C4-2B (cell line): ENCODE measurements around the gene CISTR.

Experiments used
- ZFX ChIP-seq: fragments of 450-650 bp; IDR thresholded peaks from 2 replicates; pipeline ENCODE4 v1.6.1; 2017
- TF ChIP-seq, protein P1 (sequence below): fragments of 450-650 bp; conservative IDR thresholded peaks from 2 replicates; pipeline ENCODE4 v1.5.1; 2017; ENCODE audit warnings: mild to moderate bottlenecking

DNA sequence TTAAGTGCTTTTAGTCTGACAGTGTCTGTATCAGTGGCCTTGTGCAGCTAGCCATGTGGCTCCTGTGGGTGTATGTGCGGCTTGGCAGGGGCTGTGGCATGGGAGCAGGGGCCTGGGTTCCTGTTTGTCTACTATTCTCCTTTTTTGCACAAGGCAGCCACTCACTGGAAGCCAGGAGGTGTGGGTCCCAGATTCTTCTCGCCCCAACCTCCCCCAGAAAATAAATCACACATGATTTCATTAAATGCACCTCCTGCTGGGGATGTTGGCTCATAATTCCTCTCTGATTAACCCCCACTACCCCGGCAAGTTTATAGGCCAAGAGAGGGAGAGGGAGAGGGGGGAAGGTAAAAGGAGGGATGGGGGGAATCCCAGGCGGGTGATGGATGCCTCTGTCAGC, 42.1 kb downstream of the CISTR start:
- TF ChIP-seq, protein P1, sequence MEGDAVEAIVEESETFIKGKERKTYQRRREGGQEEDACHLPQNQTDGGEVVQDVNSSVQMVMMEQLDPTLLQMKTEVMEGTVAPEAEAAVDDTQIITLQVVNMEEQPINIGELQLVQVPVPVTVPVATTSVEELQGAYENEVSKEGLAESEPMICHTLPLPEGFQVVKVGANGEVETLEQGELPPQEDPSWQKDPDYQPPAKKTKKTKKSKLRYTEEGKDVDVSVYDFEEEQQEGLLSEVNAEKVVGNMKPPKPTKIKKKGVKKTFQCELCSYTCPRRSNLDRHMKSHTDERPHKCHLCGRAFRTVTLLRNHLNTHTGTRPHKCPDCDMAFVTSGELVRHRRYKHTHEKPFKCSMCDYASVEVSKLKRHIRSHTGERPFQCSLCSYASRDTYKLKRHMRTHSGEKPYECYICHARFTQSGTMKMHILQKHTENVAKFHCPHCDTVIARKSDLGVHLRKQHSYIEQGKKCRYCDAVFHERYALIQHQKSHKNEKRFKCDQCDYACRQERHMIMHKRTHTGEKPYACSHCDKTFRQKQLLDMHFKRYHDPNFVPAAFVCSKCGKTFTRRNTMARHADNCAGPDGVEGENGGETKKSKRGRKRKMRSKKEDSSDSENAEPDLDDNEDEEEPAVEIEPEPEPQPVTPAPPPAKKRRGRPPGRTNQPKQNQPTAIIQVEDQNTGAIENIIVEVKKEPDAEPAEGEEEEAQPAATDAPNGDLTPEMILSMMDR: no peak
- no peak for TF ChIP-seq ZFX
